Stimulated activated CD4-positive, alpha-beta T cell treated with anti-CD3 and anti-CD28 coated beads, Interleukin-4, amount 100 ng/mL, for 48 hours (primary cell): ENCODE data around the gene P2RY6.

Experiments used
- DNase-seq, 2 donors: peaks; one replicate each; pipeline ENCODE4 v3.0.0-alpha.2; 2020; ENCODE audit warnings: low read depth in 2 of 2

The P2RY6 gene

GRCh38 chr11:73275381-73275750, 3.2 kb downstream of the P2RY6 start:
- DNase-seq = no peak

GRCh38 chr11:73277467-73277866, 5.3 kb downstream of the P2RY6 start:
- DNase-seq = no peak

GRCh38 chr11:73280626-73281025, 8.5 kb downstream of the P2RY6 start:
- no peak for DNase-seq

DNA sequence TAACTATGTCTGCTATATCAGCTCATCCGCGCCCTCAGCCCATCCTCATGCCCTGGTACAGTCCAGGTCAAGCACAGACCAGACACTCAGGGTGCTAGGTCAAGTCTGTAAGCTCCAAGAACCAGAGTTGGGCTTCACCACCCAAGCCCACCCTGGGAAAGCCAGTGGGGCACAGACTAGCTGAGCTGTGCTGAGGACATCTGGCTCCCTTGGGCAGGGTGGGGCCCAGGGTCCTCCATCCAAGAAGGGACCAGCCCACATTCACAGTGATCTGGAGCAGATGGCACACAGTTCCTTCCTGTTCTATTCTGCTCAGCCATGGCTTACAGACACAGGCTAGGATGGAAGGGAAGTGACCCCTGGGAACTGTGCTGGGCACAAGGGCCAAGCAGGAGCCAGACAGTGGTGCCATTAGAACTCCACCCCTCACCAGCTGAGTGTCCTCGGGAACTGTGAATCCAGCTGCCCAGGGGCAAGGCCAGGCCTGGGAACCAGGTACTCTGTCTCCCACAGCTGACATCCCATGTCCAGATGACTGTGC, 9.1 kb downstream of the P2RY6 start:
- DNase-seq = no peak

DNA sequence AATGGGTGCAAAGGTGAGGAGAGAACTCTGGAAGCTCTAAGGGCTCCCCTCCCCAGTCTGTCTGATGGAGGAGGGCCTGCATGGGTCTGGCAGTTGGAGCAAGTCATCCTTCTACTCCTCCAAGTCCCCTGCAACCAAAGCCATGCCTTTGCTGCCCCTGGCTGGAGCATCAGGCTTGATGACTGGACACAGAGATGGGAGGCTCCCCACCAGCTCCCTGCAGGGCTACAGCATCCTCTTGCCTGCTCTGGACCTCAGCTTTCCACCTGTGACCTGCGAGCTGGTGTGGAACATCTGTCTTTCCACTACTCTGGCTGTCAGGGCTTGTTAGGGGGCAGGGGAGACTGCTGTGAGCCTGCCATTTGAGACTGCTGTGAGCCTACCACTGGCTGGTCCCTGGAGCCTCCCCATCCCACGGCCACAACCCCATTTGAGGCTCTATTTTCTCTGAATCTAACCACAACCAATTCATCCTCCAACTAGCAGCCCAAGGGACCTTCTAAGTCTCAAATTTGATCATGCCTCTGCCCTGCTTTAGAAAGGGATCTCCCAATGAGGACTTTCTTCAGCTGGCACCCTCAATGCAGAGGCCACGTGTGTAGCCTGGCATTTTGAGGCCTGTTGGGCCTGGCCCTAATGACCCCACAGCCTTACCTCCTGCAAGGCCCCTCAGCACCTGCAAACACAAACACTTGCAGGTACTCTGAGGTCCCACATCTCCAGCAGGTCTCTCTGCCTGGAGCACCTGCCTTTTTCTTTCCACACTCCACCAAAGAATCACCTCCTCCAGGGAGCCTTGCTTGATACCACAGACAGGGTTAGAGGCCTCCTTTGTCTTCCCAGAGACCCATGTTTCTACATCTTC, 9.9 kb downstream of the P2RY6 start:
- DNase-seq = no peak

DNA sequence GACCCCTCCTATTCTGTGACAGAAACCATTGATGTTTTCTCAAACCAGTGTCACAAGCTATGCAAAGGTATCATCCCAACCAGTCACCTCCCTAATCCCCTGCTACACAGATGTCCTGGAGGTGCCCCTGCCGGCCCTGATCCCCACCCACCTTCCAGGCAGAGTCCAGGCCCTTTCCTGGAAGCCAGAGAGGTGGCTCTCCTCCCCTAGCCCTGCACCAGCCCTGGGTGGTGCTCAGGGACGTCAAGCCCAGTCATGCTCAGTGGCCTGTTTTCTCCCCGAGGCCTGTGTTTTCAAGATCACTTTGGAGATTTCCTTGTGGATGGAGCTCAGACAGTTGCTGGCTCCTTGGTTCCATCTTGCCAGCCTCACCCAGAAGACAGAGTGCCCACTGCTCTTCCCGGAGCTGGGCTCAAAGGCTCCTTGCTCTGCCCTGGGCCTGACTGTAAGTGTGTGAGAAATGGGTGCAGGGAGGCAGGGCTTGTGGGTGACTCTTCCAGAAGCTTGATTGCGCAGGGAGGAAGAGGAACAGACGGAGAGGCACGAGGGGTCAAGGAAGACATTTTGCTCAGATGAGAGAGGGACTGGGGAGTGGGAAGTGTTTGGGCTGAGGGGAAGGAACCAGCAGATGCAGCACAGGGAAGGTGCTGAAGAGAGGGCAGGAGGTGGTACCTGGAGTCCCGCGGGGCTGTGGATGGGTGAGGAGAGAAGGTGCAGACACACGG, 11.3 kb downstream of the P2RY6 start:
- DNase-seq = no peak

GRCh38 chr11:73284106-73284505, 12.0 kb downstream of the P2RY6 start:
- DNase-seq = no peak

- no peak for DNase-seq
Measured at GRCh38 chr11:73285721-73286120, 13.6 kb downstream of the P2RY6 start.

DNA sequence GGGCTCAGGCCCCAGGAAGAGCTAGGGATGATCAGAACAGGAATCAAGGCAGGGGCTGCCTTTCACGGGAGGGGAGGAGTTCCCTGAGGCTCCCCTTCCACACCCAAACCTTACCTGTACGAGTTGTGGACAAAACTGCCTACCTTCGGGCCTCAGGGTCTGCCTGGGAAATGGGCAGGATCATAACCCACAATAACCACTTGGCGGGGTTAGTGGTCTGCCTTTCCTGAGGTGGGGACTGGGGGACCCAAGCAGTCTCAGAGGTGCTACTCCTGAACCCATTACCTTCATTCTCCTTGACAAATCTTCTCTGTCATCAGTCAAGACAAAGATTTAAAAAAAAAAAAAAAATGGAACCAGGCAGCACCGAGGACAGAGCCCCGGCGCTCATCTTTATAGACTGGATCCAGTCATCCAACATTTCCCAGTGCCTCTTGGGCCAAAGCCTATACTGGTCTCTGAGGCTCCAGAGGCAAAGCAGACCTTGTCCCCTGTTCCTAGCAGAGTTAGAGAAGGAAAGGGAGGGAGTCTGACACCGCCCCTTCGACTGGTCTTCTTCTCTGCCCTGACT, 14.2 kb downstream of the P2RY6 start:
- DNase-seq = no peak

DNA sequence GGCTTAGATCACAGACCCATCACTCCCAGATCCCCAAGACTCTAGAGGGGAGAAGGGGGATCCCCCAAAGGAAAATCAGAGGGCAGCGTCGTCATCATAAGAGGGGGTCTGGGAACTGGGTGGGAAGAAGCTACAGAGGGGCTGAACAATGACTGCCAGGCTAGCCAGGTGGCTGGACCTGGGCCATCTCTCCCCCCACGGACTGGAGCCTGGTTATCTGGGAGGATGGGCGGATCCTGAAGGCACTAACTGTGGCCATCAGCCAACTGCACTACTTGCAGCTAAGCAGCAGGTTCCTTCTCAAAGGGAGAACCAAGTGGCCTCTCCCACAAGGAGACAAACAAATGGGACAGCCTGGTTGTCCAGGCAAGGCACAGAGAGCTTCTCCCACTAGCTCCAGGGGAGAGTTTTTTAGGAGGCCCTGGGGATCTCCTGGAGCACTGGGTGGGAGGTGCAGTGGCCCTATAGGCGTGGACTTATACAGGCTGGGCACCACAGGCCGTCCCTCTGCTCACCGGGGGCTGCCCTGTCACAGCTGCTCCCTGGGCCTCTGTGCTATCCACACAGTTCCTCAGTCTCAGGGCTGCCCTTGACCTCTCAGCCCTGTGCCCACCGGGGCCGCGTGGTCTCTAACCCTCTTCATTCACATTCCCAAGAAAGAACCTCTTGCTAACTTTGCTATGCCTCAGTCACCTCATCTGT, 15.4 kb downstream of the P2RY6 start:
- no peak for DNase-seq

- DNase-seq = no peak
Measured at GRCh38 chr11:73288192-73288872, 16.2 kb downstream of the P2RY6 start.

GRCh38 chr11:73288873-73289707, 17.0 kb downstream of the P2RY6 start:
- peak; percentile 35 to 47 for DNase-seq

DNA sequence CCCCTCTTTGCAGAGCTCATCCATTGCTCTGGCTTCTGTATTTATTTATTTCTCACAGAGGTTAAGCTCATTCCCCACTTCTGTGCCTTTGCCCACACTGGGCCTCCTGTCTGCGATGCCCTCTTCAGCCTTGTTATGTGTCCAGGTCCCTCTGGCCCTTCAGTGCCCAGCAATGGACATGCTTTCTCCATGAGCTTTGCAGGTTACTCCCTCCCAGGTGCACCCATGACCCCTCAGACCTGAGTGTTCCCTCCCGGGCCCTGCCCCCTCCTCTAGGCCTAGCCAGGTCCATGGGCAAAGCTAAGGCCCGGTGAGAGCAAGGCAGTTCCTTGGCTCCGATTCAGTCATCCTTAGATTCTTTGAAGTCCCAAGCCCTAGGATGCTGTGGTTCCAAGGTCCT, 18.4 kb downstream of the P2RY6 start:
- DNase-seq = no peak

DNA sequence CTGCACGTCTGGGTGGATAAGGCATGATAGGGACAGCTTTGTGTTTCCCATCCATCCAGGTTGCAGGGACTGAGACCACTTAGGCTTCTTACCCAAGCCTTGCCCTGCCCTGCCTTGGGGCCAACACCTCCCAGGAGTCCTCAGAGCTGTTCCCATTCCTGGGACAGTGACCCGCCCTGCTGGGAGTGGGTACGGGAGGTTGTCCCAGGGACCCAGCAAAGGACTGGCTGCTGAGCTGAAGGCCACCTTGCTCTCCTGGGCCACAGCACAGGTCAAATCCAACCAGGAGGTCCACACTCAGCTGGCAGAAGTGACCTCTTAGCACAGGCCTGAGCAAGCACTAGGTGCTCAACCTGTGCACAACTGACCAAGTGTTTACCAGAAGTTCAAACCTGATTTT, 19.1 kb downstream of the P2RY6 start:
- no peak for DNase-seq

DNA sequence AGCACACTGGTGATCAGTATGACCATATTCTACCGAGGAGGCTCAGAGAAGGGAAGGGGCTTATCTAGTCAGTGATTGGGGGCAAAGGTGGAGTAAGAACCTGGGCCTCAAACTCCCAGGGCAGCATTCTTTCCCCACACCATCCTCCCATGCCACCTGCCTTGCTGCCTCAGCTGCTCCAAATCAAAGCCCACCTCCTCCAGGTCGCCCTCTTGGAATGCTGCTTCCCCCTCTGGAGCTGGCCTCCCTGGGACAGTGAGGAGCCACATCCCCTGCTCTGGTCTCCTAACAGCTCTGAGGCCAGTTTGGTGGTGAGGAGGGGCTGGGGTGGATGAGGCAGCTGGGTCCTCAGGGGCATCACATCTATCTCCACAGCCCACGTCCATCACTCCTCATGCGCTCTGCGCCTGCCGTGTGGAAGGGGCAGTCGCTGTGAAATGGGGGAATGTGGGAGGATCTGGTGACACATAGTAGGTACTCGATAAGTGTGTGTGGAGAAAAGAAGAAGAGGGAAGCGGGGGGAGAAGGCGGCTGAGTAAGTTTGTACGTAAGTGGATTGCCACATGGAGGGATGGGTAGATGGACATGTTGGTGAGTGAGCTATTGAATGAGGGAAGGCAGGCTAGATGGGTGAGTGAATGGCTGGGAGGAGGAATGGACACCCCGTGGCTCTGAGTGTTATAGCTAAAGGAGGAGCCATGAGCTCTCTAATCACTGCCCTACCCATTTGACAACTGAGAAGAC, 19.8 kb downstream of the P2RY6 start:
- no peak for DNase-seq

GRCh38 chr11:73292525-73292894, 20.4 kb downstream of the P2RY6 start:
- DNase-seq = no peak

GRCh38 chr11:73293356-73293936, 21.3 kb downstream of the P2RY6 start:
- DNase-seq = no peak

DNA sequence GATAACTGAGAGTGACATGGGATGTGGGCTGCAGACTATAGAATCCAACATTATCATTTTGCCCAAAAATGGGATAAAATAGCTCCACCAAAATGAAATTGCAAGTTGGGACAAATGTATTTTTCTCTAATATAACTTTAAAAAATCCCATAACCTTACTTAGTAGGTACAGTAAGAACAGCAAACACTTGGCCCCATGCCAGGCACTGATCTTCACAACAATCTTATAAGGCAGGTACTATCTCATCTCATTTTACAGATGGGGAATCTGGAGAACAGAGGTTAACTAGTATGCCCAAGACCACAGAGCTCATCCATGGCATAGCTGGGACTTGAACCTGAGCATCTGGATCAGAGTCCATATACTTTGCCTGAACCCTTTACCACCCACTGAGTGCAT, 22.5 kb downstream of the P2RY6 start:
- DNase-seq = no peak

- peak; percentile 64 to 82 for DNase-seq
Measured at GRCh38 chr11:73295241-73295995, 23.3 kb downstream of the P2RY6 start.
